GM21381 (cell line): ENCODE results near the gene XRCC5.

Source experiments
- ATAC-seq: cut with Tn5 transposase; IDR thresholded peaks from one replicate; pipeline ENCODE4 v1.9.1; 2021; ENCODE audit warnings: mild to moderate bottlenecking, moderate library complexity; ENCODE audit not compliant: unreplicated experiment

Gene XRCC5

GRCh38 chr2:216083464-216084281 is 25.5 kb upstream of the XRCC5 start:
- ATAC-seq = no peak

- ATAC-seq = no peak
Measured at GRCh38 chr2:216084547-216084946, 24.6 kb upstream of the XRCC5 start.

- ATAC-seq = no peak
Measured at GRCh38 chr2:216086207-216086893, 22.8 kb upstream of the XRCC5 start.

- ATAC-seq = peak; percentile 71
Measured at GRCh38 chr2:216090369-216090786, 18.8 kb upstream of the XRCC5 start.

- no peak for ATAC-seq
Measured at GRCh38 chr2:216092646-216093045, 16.5 kb upstream of the XRCC5 start.

- ATAC-seq = no peak
Measured at GRCh38 chr2:216094701-216095100, 14.4 kb upstream of the XRCC5 start.

GRCh38 chr2:216098421-216099334 is 10.5 kb upstream of the XRCC5 start:
- no peak for ATAC-seq

- no peak for ATAC-seq
Measured at GRCh38 chr2:216101109-216101508, 8.0 kb upstream of the XRCC5 start.

GRCh38 chr2:216103213-216103612 is 5.9 kb upstream of the XRCC5 start:
- no peak for ATAC-seq

- ATAC-seq = no peak
Measured at GRCh38 chr2:216104691-216105090, 4.5 kb upstream of the XRCC5 start.

GRCh38 chr2:216107320-216107719 is 1.8 kb upstream of the XRCC5 start:
- ATAC-seq = no peak

GRCh38 chr2:216107760-216108159 is 1.4 kb upstream of the XRCC5 start:
- ATAC-seq = no peak

GRCh38 chr2:216108310-216108966 is 710 bp upstream of the XRCC5 start:
- no peak for ATAC-seq

GRCh38 chr2:216109962-216110614 is 940 bp downstream of the XRCC5 start:
- ATAC-seq = no peak

GRCh38 chr2:216110620-216111019 is 1.5 kb downstream of the XRCC5 start:
- ATAC-seq = no peak

- no peak for ATAC-seq
Measured at GRCh38 chr2:216111122-216111521, 2.0 kb downstream of the XRCC5 start.

GRCh38 chr2:216112926-216113325 is 3.8 kb downstream of the XRCC5 start:
- ATAC-seq = no peak

GRCh38 chr2:216113572-216113971 is 4.4 kb downstream of the XRCC5 start:
- ATAC-seq = peak; percentile 65

GRCh38 chr2:216114382-216114713 is 5.2 kb downstream of the XRCC5 start:
- no peak for ATAC-seq
